ENCODE data around the gene PPP1R3G.

DNA sequence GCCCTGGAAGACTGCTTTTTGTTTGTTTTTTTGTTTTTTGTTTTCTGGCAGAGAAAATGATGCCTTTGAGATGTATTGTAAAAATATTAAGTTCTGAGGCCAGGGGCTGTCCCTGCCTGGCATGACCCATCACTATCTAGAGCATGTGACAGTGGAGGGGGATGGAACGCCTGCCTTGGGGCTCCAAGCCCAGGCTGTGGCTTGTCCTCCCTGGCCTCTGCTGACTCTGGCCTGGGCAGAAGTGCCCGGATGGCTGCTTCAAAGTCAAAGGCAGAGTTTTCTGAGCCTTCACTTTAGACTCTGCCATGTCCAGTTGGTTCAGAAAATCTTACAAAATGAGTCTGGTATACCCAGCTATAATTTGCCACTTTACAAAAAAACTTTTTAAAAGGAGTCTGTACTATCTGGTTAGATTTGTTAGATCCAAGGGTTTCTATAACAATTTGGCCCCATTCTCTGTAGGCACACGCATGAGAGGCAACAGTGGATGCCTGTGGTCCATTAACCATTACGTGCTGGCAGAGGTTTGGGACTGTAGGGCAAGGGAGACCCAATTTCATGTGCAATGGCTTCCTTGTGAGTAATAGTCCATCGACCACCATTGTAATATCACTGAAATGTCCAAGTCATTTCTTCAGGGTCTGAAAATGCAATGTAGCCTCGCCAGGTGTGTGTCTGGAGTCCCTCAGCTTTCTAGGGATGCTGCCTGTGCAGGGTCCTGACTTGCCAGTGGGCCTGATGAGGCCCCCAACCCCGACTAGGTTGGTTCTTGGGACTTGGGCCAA is 8.3 kb downstream of the PPP1R3G start:
- TF ChIP-seq, protein P1, sequence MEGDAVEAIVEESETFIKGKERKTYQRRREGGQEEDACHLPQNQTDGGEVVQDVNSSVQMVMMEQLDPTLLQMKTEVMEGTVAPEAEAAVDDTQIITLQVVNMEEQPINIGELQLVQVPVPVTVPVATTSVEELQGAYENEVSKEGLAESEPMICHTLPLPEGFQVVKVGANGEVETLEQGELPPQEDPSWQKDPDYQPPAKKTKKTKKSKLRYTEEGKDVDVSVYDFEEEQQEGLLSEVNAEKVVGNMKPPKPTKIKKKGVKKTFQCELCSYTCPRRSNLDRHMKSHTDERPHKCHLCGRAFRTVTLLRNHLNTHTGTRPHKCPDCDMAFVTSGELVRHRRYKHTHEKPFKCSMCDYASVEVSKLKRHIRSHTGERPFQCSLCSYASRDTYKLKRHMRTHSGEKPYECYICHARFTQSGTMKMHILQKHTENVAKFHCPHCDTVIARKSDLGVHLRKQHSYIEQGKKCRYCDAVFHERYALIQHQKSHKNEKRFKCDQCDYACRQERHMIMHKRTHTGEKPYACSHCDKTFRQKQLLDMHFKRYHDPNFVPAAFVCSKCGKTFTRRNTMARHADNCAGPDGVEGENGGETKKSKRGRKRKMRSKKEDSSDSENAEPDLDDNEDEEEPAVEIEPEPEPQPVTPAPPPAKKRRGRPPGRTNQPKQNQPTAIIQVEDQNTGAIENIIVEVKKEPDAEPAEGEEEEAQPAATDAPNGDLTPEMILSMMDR (IDR thresholded peaks at IDR 0.05; ENCODE audit: insufficient read depth, low read depth, low read length) = no peak
- no peak for TF ChIP-seq EZH2 (IDR thresholded peaks at IDR 0.05; ENCODE audit: insufficient read depth, low read length)

All from astrocyte (in vitro differentiated cells and primary cell).